Measurements from ENCODE around the gene SMYD2. TPM values are rescaled to one million over a fixed set of nuclear protein-coding genes. Genes with fewer than 3 reads are reported as not detected.

SMYD2 gene
- total and polyA plus RNA-seq, 10 of the 15 experiments (the other 5 are each of a cell fraction or from before 2014, with no cell fraction given): 8.3 to 55.7 (median 26.4) TPM

- Histone ChIP-seq H3K27me3 (replicated peaks in 1 of 2; ENCODE audit: control insufficient read depth in 2 of 2, insufficient read depth in 2 of 2, low read length in 1 of 2) (no peaks in the 10 kb centered on the region; a peak in 1 of 4 replicates), H2AFZ (ENCODE audit: control insufficient read depth, low read depth, low read length) (no peak overlapping the region), H3K4me2 (ENCODE audit: control insufficient read depth, insufficient read depth) (no peak overlapping the region), H3K9ac (ENCODE audit: control insufficient read depth, insufficient read depth, low read length) (no peak overlapping the region), H3K27ac (ENCODE audit: control insufficient read depth, insufficient read depth) (no peak overlapping the region), H3K4me3 (no peak overlapping the region), H3K36me3 (ENCODE audit: control insufficient read depth in 2 of 2, insufficient read depth in 2 of 2, low read length in 1 of 2) (no peaks in the 10 kb centered on the region), H3K79me2 (ENCODE audit: control insufficient read depth, insufficient read depth, low read length) (no peaks in the 10 kb centered on the region), H3K4me1 (ENCODE audit: control insufficient read depth, insufficient read depth, low read length) (no peaks in the 10 kb centered on the region), H4K20me1 (ENCODE audit: control insufficient read depth, insufficient read depth) (no peaks in the 10 kb centered on the region), H3K9me3 (replicated peaks; ENCODE audit: control insufficient read depth, insufficient read depth, low read length) (no peaks in the 10 kb centered on the region; the same call in 2 of the 3 replicates)
- DNase-seq (ENCODE audit: low read depth, low spot score): no peak
- no peak for ATAC-seq
- 45% methylated on average over 3 of the region's 3 CpGs for WGBS (ENCODE audit: insufficient coverage, insufficient replicate concordance, low lambda C conversion rate, missing lambda C conversion rate)
- FAIRE-seq: no peak
- ChIA-PET POLR2A (interaction anchor here (1.2 kb wide), 1 partner anchor 54 kb away, joined by 3 read pairs; no protein-coding TSS in a partner anchor), CTCF (interaction anchor here (1.0 to 4.0 kb wide), 3 partner anchors 28 to 225 kb away, joined by 3 to 15 read pairs (median 4); no protein-coding TSS in a partner anchor), RAD21 (ENCODE audit: unreplicated experiment) (interaction anchor here (1.5 kb wide), 1 partner anchor 11 kb away, joined by 3 read pairs; no protein-coding TSS in a partner anchor), SMC1A (ENCODE audit: uncharacterized antibody, unreplicated experiment) (interaction anchor here (1.2 kb wide), 1 partner anchor 25 kb away, joined by 3 read pairs; no protein-coding TSS in a partner anchor)
- in situ Hi-C loops (cut with MboI): no loop called here
- no TSS peak for BruUV-seq (replicated peaks)
- intact Hi-C loops (cut with micrococcal nuclease; ENCODE audit: unreplicated experiment): no loop called here
- TF ChIP-seq, protein P1, sequence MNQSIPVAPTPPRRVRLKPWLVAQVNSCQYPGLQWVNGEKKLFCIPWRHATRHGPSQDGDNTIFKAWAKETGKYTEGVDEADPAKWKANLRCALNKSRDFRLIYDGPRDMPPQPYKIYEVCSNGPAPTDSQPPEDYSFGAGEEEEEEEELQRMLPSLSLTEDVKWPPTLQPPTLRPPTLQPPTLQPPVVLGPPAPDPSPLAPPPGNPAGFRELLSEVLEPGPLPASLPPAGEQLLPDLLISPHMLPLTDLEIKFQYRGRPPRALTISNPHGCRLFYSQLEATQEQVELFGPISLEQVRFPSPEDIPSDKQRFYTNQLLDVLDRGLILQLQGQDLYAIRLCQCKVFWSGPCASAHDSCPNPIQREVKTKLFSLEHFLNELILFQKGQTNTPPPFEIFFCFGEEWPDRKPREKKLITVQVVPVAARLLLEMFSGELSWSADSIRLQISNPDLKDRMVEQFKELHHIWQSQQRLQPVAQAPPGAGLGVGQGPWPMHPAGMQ (IDR thresholded peaks at IDR 0.05; ENCODE audit: borderline replicate concordance): no peak
- TF ChIP-seq ESRRA (IDR thresholded peaks at IDR 0.05; ENCODE audit: low read length) (no peak), MYB (IDR thresholded peaks at IDR 0.05; ENCODE audit: borderline replicate concordance, low read depth, low read length) (no peak), KLF5 (IDR thresholded peaks at IDR 0.05; ENCODE audit: partially characterized antibody) (no peak), SKIL (IDR thresholded peaks at IDR 0.05; ENCODE audit: low read depth, poor library complexity, severe bottlenecking) (no peak)
- TF ChIP-seq, protein P2, sequence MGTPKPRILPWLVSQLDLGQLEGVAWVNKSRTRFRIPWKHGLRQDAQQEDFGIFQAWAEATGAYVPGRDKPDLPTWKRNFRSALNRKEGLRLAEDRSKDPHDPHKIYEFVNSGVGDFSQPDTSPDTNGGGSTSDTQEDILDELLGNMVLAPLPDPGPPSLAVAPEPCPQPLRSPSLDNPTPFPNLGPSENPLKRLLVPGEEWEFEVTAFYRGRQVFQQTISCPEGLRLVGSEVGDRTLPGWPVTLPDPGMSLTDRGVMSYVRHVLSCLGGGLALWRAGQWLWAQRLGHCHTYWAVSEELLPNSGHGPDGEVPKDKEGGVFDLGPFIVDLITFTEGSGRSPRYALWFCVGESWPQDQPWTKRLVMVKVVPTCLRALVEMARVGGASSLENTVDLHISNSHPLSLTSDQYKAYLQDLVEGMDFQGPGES (IDR thresholded peaks at IDR 0.05): no peak
Measured at GRCh38 chr1:214360525-214361164, 79.7 kb downstream of the SMYD2 start.

Data from GM12878 (cell line).